Karpas-422 (cell line): Measurements from ENCODE around the gene TIMP1. TPM values are rescaled to one million over a fixed set of nuclear protein-coding genes. Genes with fewer than 3 reads are reported as not detected.

Experiments used
- small RNA-seq: library from RNA; depleted of rRNA; stranded (forward); fragments of <200 nt; gene quantifications from one replicate; pipeline ENCODE3, GENCODE V24; 2014
- total RNA-seq: library from RNA; depleted of rRNA; stranded (reverse); fragments of >200 nt; shearing (Covaris generic); gene quantifications from 2 replicates; pipeline ENCODE4 v1.2.3, GENCODE V29; 2014; ENCODE audit warnings: low replicate concordance; rRNA removed

TIMP1 gene
- total RNA-seq, 1 experiment from 2014 or later: 0.56 TPM

Small RNAs within 50 kb of the gene (small RNA-seq; reads per million reads assigned to genes)
- gene MIR4769: not detected

Other genes starting within 250 kb of the TIMP1 start
- gene ZNF157, start 211.9 kb upstream of the TIMP1 start, total RNA-seq: 0.52 and 0.90 TPM in 2 replicates
- 9.7 and 11.1 TPM in 2 replicates for gene ZNF41, start 99.2 kb upstream of the TIMP1 start, total RNA-seq
- gene ARAF, start 21.2 kb upstream of the TIMP1 start, total RNA-seq: 16.4 and 16.5 TPM in 2 replicates
- gene SYN1, start 37.4 kb downstream of the TIMP1 start, total RNA-seq: not detected in 2 replicates
- gene CFP, start 47.5 kb downstream of the TIMP1 start, total RNA-seq: 0.11 and 0.54 TPM in 2 replicates
- 24.2 and 27.8 TPM in 2 replicates for gene ELK1, start 68.1 kb downstream of the TIMP1 start, total RNA-seq
- 191 and 202 TPM in 2 replicates for gene UXT, start 76.7 kb downstream of the TIMP1 start, total RNA-seq